Prostate gland (tissue), 1 donor: ENCODE results near the gene TNFRSF11A.

Experiments used
- POLR2A ChIP-seq: fragments of 450-650 bp; IDR thresholded peaks from one replicate; pipeline ENCODE4 v1.6.1; 2016; ENCODE audit warnings: antibody characterized with exemption, mild to moderate bottlenecking
- POLR2AphosphoS5 ChIP-seq: sonication (generic); formaldehyde crosslinking; IDR thresholded peaks from one replicate; pipeline ENCODE4 v1.6.1; 2017; ENCODE audit warnings: antibody characterized with exemption

GRCh38 chr18:62365420-62365819 is 40.3 kb downstream of the TNFRSF11A start:
- TF ChIP-seq POLR2A (no peak), POLR2AphosphoS5 (no peak)
